HG02981 (cell line): ENCODE data around the gene METTL5.

Experiments
- ATAC-seq: cut with Tn5 transposase; IDR thresholded peaks from one replicate; pipeline ENCODE4 v1.9.1; 2021; ENCODE audit warnings: mild to moderate bottlenecking, moderate library complexity; ENCODE audit not compliant: unreplicated experiment

The METTL5 gene

GRCh38 chr2:169782513-169782912 is 42.2 kb downstream of the METTL5 start:
- ATAC-seq: no peak

- no peak for ATAC-seq
These were observed 43.3 kb downstream of the METTL5 start for GRCh38 chr2:169781249-169782013.

GRCh38 chr2:169778446-169778845 is 46.3 kb downstream of the METTL5 start:
- ATAC-seq: no peak

GRCh38 chr2:169776252-169776761 is 48.4 kb downstream of the METTL5 start:
- ATAC-seq: no peak

GRCh38 chr2:169775765-169776164 is 48.9 kb downstream of the METTL5 start:
- ATAC-seq: no peak

- no peak for ATAC-seq
These were observed 49.4 kb downstream of the METTL5 start for GRCh38 chr2:169775354-169775753.

GRCh38 chr2:169772651-169773050 is 52.1 kb downstream of the METTL5 start:
- no peak for ATAC-seq

- ATAC-seq: no peak
These were observed 53.1 kb downstream of the METTL5 start for GRCh38 chr2:169771612-169772011.

GRCh38 chr2:169771021-169771420 is 53.7 kb downstream of the METTL5 start:
- no peak for ATAC-seq

- ATAC-seq: no peak
These were observed 56.3 kb downstream of the METTL5 start for GRCh38 chr2:169768262-169768995.

GRCh38 chr2:169767243-169767888 is 57.3 kb downstream of the METTL5 start:
- ATAC-seq: no peak

GRCh38 chr2:169765523-169765922 is 59.2 kb downstream of the METTL5 start:
- no peak for ATAC-seq

- no peak for ATAC-seq
These were observed 62.8 kb downstream of the METTL5 start for GRCh38 chr2:169761970-169762292.
